Mesenchymal stem cell (in vitro differentiated cells and primary cell): ENCODE data around the gene PLEKHO2.

Source experiments
- DNase-seq: peaks from one replicate; pipeline ENCODE4 v3.0.0-alpha.2; 2013
- H2AFZ ChIP-seq: one replicate; pipeline ENCODE4 v1.6.1; 2013; ENCODE audit warnings: low read depth, mild to moderate bottlenecking, control low read depth, inconsistent platforms, low read length, moderate library complexity
- H2AK5ac ChIP-seq: 2 replicates; pipeline ENCODE4 v1.6.1; 2013; ENCODE audit warnings: low read length, moderate library complexity, mild to moderate bottlenecking, inconsistent platforms; ENCODE audit not compliant: severe bottlenecking
- H2BK120ac ChIP-seq: one replicate; pipeline ENCODE4 v1.6.1; 2013; ENCODE audit warnings: low read depth, mild to moderate bottlenecking, inconsistent platforms, low read length, moderate library complexity
- H2BK12ac ChIP-seq, 2 experiments: one replicate each; pipeline ENCODE4 v1.6.1; 2013; ENCODE audit warnings: inconsistent platforms in 2 of 2, low read length in 2 of 2, mild to moderate bottlenecking in 2 of 2, moderate library complexity in 2 of 2, control low read depth in 1 of 2
- H2BK15ac ChIP-seq: one replicate; pipeline ENCODE4 v1.6.1; 2013; ENCODE audit warnings: mild to moderate bottlenecking, low read depth, inconsistent platforms; ENCODE audit not compliant: poor library complexity, severe bottlenecking
- H2BK5ac ChIP-seq: 2 replicates; pipeline ENCODE4 v1.6.1; 2013; ENCODE audit warnings: low read depth, mild to moderate bottlenecking, low read length, control low read depth, inconsistent platforms; ENCODE audit not compliant: poor library complexity, severe bottlenecking
- H3K14ac ChIP-seq, 2 experiments: one replicate each; pipeline ENCODE4 v1.6.1; 2013; ENCODE audit warnings: inconsistent platforms in 2 of 2, low read length in 2 of 2, control low read depth in 1 of 2, mild to moderate bottlenecking in 1 of 2, moderate library complexity in 1 of 2
- H3K18ac ChIP-seq, 2 experiments: one replicate each; pipeline ENCODE4 v1.6.1; 2013; ENCODE audit warnings: inconsistent platforms in 2 of 2, low read length in 2 of 2, control low read depth in 1 of 2, low read depth in 1 of 2, mild to moderate bottlenecking in 1 of 2
- H3K23ac ChIP-seq, 2 experiments: one replicate each; pipeline ENCODE4 v1.6.1; 2013; ENCODE audit warnings: inconsistent platforms in 2 of 2, low read length in 2 of 2, mild to moderate bottlenecking in 2 of 2, moderate library complexity in 2 of 2, control low read depth in 1 of 2
- H3K27ac ChIP-seq: 2 replicates; pipeline ENCODE4 v1.5.1; 2013; ENCODE audit warnings: mild to moderate bottlenecking, moderate library complexity, low read length, control low read depth, inconsistent platforms; ENCODE audit not compliant: poor library complexity, severe bottlenecking
- H3K27me3 ChIP-seq, 2 experiments: 2 replicates each; pipeline versions ENCODE4 v1.6.1 to v1.7.0; 2013; ENCODE audit warnings: low read length in 2 of 2, mild to moderate bottlenecking in 2 of 2, moderate library complexity in 2 of 2, control low read depth in 1 of 2, inconsistent platforms in 1 of 2; ENCODE audit not compliant: control insufficient read depth in 1 of 2, insufficient read depth in 1 of 2
- H3K36me3 ChIP-seq, 2 experiments: 2 replicates each; pipeline versions ENCODE4 v1.6.1 to v1.7.0; 2013; ENCODE audit warnings: low read length in 2 of 2, control low read depth in 1 of 2, inconsistent platforms in 1 of 2, low read depth in 1 of 2, mild to moderate bottlenecking in 1 of 2; ENCODE audit not compliant: insufficient read depth in 2 of 2, control insufficient read depth in 1 of 2
- H3K4ac ChIP-seq, 2 experiments: one replicate each; pipeline ENCODE4 v1.6.1; 2013; ENCODE audit warnings: inconsistent platforms in 2 of 2, low read length in 2 of 2, mild to moderate bottlenecking in 2 of 2, moderate library complexity in 2 of 2, control low read depth in 1 of 2, low read depth in 1 of 2
- H3K4me1 ChIP-seq: 2 replicates; pipeline ENCODE4 v1.6.1; 2013; ENCODE audit warnings: low read depth, low read length, control low read depth; ENCODE audit not compliant: control insufficient read depth, insufficient read depth
- H3K4me2 ChIP-seq: 2 replicates; pipeline ENCODE4 v1.6.1; 2013; ENCODE audit warnings: low read length, mild to moderate bottlenecking, inconsistent platforms; ENCODE audit not compliant: poor library complexity, severe bottlenecking
- H3K4me3 ChIP-seq, 2 experiments: 2 replicates each; pipeline versions ENCODE4 v1.5.1 to v1.7.0; 2013; ENCODE audit warnings: low read length in 2 of 2, mild to moderate bottlenecking in 2 of 2, control low read depth in 1 of 2, low read depth in 1 of 2; ENCODE audit not compliant: insufficient read depth in 1 of 2
- H3K79me1 ChIP-seq: replicated peaks from 2 replicates; pipeline ENCODE4 v1.6.1; 2013; ENCODE audit warnings: mild to moderate bottlenecking, control low read depth, low read length, inconsistent platforms; ENCODE audit not compliant: poor library complexity, severe bottlenecking
- H3K9ac ChIP-seq: 2 replicates; pipeline ENCODE4 v1.7.0; 2013; ENCODE audit warnings: mild to moderate bottlenecking, low read length, moderate library complexity
- H3K9me3 ChIP-seq: 2 replicates; pipeline ENCODE4 v1.7.0; 2013; ENCODE audit warnings: mild to moderate bottlenecking, low read length; ENCODE audit not compliant: control insufficient read depth
- H4K8ac ChIP-seq: one replicate; pipeline ENCODE4 v1.6.1; 2013; ENCODE audit warnings: inconsistent platforms, mild to moderate bottlenecking, low read length, moderate library complexity
- H4K91ac ChIP-seq: one replicate; pipeline ENCODE4 v1.6.1; 2013; ENCODE audit warnings: mild to moderate bottlenecking, low read length, inconsistent platforms
- WGBS: methylation state at CpG from one replicate; pipeline ENCODE4 v1.1.7; 2013; ENCODE audit warnings: mixed read lengths; 5-methylcytosine and 5-hydroxymethylcytosine counted together

The PLEKHO2 gene

GRCh38 chr15:64828985-64829384 lies 12.7 kb upstream of the PLEKHO2 start:
- no peak for DNase-seq
- Histone ChIP-seq H3K4me3 (no peak overlapping the region), H3K9me3 (no peaks in the 10 kb centered on the region), H3K18ac (no peak overlapping the region), H2BK120ac (no peak overlapping the region), H3K4ac (no peak overlapping the region), H2AFZ (no peak overlapping the region), H2BK15ac (no peak overlapping the region), H3K9ac (no peak overlapping the region), H4K91ac (no peak overlapping the region), H4K8ac (no peak overlapping the region), H2BK5ac (no peak overlapping the region), H2AK5ac (no peak overlapping the region), H3K14ac (no peak overlapping the region), H3K27me3 (no peaks in the 10 kb centered on the region), H3K23ac (no peak overlapping the region), H2BK12ac (no peak overlapping the region), H3K27ac (no peak overlapping the region), H3K4me1 (peaks cover 14% of the 10 kb centered on the region), H3K36me3 (no peaks in the 10 kb centered on the region), H3K79me1 (no peaks in the 10 kb centered on the region), H3K4me2 (no peak overlapping the region)
- 81% methylated on average over 5 of the region's 5 CpGs for WGBS

GRCh38 chr15:64833690-64834089 lies 8.0 kb upstream of the PLEKHO2 start:
- Histone ChIP-seq H3K4me3 (no peak overlapping the region), H3K27ac (no peak overlapping the region), H3K18ac (no peak overlapping the region), H3K4me1 (peaks cover 1% of the 10 kb centered on the region), H4K91ac (no peak overlapping the region), H3K36me3 (no peaks in the 10 kb centered on the region), H3K4me2 (no peak overlapping the region), H4K8ac (no peak overlapping the region), H2BK5ac (no peak overlapping the region), H3K79me1 (no peaks in the 10 kb centered on the region), H3K9ac (no peak overlapping the region), H3K9me3 (no peaks in the 10 kb centered on the region), H2AFZ (no peak overlapping the region), H2BK120ac (no peak overlapping the region), H3K27me3 (no peaks in the 10 kb centered on the region), H2BK15ac (no peak overlapping the region), H3K23ac (no peak overlapping the region), H2BK12ac (no peak overlapping the region), H3K4ac (no peak overlapping the region), H2AK5ac (no peak overlapping the region), H3K14ac (no peak overlapping the region)
- DNase-seq: no peak
- WGBS: 94% methylated on average over 4 of the region's 4 CpGs

DNA sequence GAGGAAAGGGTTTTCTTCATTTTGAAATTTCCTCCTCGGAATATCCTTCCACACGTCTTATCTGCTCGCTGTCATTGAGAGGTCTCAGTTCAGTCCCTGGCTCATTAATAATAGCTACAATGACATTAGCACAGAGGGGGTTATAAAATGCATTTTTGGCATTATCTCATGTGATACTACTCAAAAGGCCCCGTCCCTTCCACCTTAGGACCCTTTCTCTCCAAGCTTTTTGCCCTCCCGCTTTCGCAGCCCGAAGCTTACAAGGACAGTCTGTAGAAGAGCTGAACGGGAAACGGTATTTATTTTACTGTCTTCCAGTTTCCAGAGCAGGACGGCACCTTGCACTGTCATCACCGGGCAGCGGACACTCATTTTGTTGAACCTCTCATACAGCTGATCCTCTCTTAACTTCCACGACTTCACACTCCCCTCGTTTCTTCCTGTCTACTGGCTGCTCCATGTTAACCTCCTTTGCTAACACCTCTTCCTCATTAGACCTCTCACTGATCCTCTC lies 5.6 kb upstream of the PLEKHO2 start:
- Histone ChIP-seq H3K4me2 (no peak overlapping the region), H4K91ac (no peak overlapping the region), H2BK5ac (no peak overlapping the region), H3K27ac (no peak overlapping the region), H3K79me1 (no peaks in the 10 kb centered on the region), H3K27me3 (no peaks in the 10 kb centered on the region), H2AFZ (no peak overlapping the region), H3K9ac (peak overlapping the region; percentile 80), H4K8ac (no peak overlapping the region), H3K18ac (no peak overlapping the region), H3K23ac (no peak overlapping the region), H3K14ac (no peak overlapping the region), H2AK5ac (no peak overlapping the region), H2BK120ac (no peak overlapping the region), H2BK12ac (no peak overlapping the region), H3K4me3 (peak overlapping the region in 1 of 2 experiments; percentile 70), H3K9me3 (no peaks in the 10 kb centered on the region), H3K4me1 (peaks cover 5% of the 10 kb centered on the region), H3K4ac (no peak overlapping the region), H3K36me3 (no peaks in the 10 kb centered on the region), H2BK15ac (no peak overlapping the region)
- 73% methylated on average over 14 of the region's 14 CpGs for WGBS
- DNase-seq: no peak

GRCh38 chr15:64837502-64837901 lies 4.2 kb upstream of the PLEKHO2 start:
- H3K9me3 ChIP-seq: no peaks in the 10 kb centered on the region
- H2BK15ac ChIP-seq: no peak overlapping the region
- no peak overlapping the region for H3K4me3 ChIP-seq
- H4K8ac ChIP-seq: no peak overlapping the region
- no peak overlapping the region for H3K14ac ChIP-seq
- H3K4me2 ChIP-seq: no peak overlapping the region
- no peak overlapping the region for H3K4ac ChIP-seq
- H3K9ac ChIP-seq: no peak overlapping the region
- 88% methylated on average over 1 of the region's 1 CpG for WGBS
- no peak overlapping the region for H3K18ac ChIP-seq
- no peak for DNase-seq
- H2BK12ac ChIP-seq: no peak overlapping the region
- no peak overlapping the region for H2AFZ ChIP-seq
- no peaks in the 10 kb centered on the region for H3K27me3 ChIP-seq
- no peaks in the 10 kb centered on the region for H3K36me3 ChIP-seq
- H2BK120ac ChIP-seq: no peak overlapping the region
- H2BK5ac ChIP-seq: no peak overlapping the region
- no peak overlapping the region for H2AK5ac ChIP-seq
- H3K4me1 ChIP-seq: peaks cover 9% of the 10 kb centered on the region
- no peak overlapping the region for H3K27ac ChIP-seq
- H3K79me1 ChIP-seq: no peaks in the 10 kb centered on the region
- no peak overlapping the region for H3K23ac ChIP-seq
- no peak overlapping the region for H4K91ac ChIP-seq
